Loucy (cell line): ENCODE measurements around the gene IGFBP5.
A peak's percentile ranks its signal among the peaks of the same experiment; 100 is the strongest.

Experiments
- H2AFZ ChIP-seq: fragments of 200-600 bp; sonication (generic); 2 replicates; pipeline ENCODE4 v1.6.0; 2016; ENCODE audit warnings: antibody characterized with exemption, mild to moderate bottlenecking, low read length, moderate library complexity
- H3F3A ChIP-seq: fragments of 200-600 bp; 2 replicates; pipeline ENCODE4 v1.6.0; 2016; ENCODE audit warnings: antibody characterized with exemption, low read depth, mild to moderate bottlenecking
- H3K27me3 ChIP-seq: fragments of 200-600 bp; sonication (generic); 2 replicates; pipeline ENCODE4 v1.6.1; 2014; ENCODE audit warnings: low read length, mild to moderate bottlenecking; ENCODE audit not compliant: insufficient read depth, poor library complexity, severe bottlenecking
- H3K36me3 ChIP-seq: fragments of 200-600 bp; sonication (generic); 2 replicates; pipeline ENCODE4 v1.6.1; 2016; ENCODE audit warnings: low read length; ENCODE audit not compliant: insufficient read depth
- H3K4me1 ChIP-seq: fragments of 200-600 bp; sonication (generic); 2 replicates; pipeline ENCODE4 v1.5.1; 2014; ENCODE audit warnings: low read length, mild to moderate bottlenecking; ENCODE audit not compliant: insufficient read depth, poor library complexity, severe bottlenecking
- H3K4me2 ChIP-seq: fragments of 200-600 bp; sonication (generic); 2 replicates; pipeline ENCODE4 v1.6.0; 2014; ENCODE audit warnings: antibody characterized with exemption, low read length, low read depth, mild to moderate bottlenecking; ENCODE audit not compliant: poor library complexity, severe bottlenecking
- H3K4me3 ChIP-seq: fragments of 200-600 bp; sonication (generic); 2 replicates; pipeline ENCODE4 v1.5.1; 2014; ENCODE audit warnings: low read length, mild to moderate bottlenecking, mixed read lengths; ENCODE audit not compliant: poor library complexity, severe bottlenecking
- H3K79me2 ChIP-seq: fragments of 200-600 bp; sonication (generic); 2 replicates; pipeline ENCODE4 v1.6.1; 2014; ENCODE audit warnings: low read length; ENCODE audit not compliant: insufficient read depth
- H3K9ac ChIP-seq: fragments of 200-600 bp; sonication (generic); 2 replicates; pipeline ENCODE4 v1.6.0; 2014; ENCODE audit warnings: mild to moderate bottlenecking, low read depth, low read length, moderate library complexity; ENCODE audit not compliant: poor library complexity, severe bottlenecking
- H3K9me2 ChIP-seq: fragments of 200-600 bp; sonication (generic); replicated peaks from 2 replicates; pipeline ENCODE4 v1.6.1; 2016; ENCODE audit warnings: low read depth, low read length, mixed read lengths
- H3K9me3 ChIP-seq: fragments of 200-600 bp; sonication (generic); 2 replicates; pipeline ENCODE4 v1.6.1; 2014; ENCODE audit warnings: mild to moderate bottlenecking, antibody characterized with exemption, low read length, low read depth; ENCODE audit not compliant: insufficient read depth
- H4K20me1 ChIP-seq: fragments of 200-600 bp; sonication (generic); 2 replicates; pipeline ENCODE4 v1.6.0; 2014; ENCODE audit warnings: antibody characterized with exemption, low read length, mild to moderate bottlenecking; ENCODE audit not compliant: insufficient read depth, poor library complexity, severe bottlenecking
- EZH2phosphoT487 ChIP-seq: fragments of 200-600 bp; IDR thresholded peaks from 2 replicates; pipeline ENCODE4 v1.6.1; 2018; ENCODE audit warnings: antibody characterized with exemption, mild to moderate bottlenecking, moderate library complexity, borderline replicate concordance
- TF ChIP-seq, protein P1 (sequence below): fragments of 200-600 bp; sonication (generic); conservative IDR thresholded peaks from 2 replicates; pipeline ENCODE4 v1.5.1; 2014; ENCODE audit warnings: mild to moderate bottlenecking, antibody characterized with exemption, low read length

Gene IGFBP5

DNA sequence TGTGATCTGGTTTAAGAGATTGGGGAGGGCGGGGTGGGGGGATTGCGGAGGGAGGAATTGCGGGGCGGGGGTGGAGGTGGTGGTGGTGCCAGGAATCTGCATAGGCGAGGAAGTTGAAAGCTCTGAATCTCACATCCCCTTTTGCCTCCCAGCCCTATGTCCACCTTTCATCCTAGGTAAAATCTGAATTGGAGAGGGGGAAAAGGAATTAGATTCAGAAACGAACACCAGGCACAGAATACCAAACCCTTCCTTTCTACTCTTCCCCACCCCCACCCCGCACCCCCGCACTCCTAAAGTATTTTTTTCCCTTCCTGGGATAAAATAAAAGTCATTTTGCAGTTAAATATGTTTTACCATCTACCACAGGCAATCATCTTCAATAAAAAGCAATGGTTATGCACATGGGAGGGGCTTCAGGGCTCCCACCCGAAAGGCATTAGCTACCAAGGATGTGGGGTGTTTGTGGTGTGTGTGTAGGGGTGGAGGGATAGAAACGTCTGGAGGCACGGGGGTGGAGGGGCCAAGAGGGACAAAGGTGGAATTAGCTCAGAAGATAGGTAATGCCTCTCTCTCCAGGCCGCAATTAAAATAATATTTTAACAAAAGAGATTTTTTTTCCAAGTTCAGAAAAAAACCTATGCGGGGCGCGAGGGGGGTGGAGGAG lies 1.8 kb downstream of the IGFBP5 start:
- Histone ChIP-seq H3K27me3 (peaks cover 9% of the 10 kb centered on the region), H3F3A (peaks cover 3% of the 10 kb centered on the region; the same call in 1 of the 2 replicates), H3K9ac (peak overlapping the region; percentile 53), H3K36me3 (no peaks in the 10 kb centered on the region), H3K4me2 (peak overlapping the region; percentile 89), H3K4me3 (peak overlapping the region; percentile 87), H3K79me2 (no peaks in the 10 kb centered on the region), H2AFZ (peak overlapping the region; percentile 97; the same call in 1 of the 2 replicates), H3K9me2 (no peaks in the 10 kb centered on the region), H3K9me3 (no peaks in the 10 kb centered on the region), H4K20me1 (no peaks in the 10 kb centered on the region), H3K4me1 (peaks cover 39% of the 10 kb centered on the region)
- TF ChIP-seq EZH2phosphoT487, result no peak
- TF ChIP-seq, protein P1, sequence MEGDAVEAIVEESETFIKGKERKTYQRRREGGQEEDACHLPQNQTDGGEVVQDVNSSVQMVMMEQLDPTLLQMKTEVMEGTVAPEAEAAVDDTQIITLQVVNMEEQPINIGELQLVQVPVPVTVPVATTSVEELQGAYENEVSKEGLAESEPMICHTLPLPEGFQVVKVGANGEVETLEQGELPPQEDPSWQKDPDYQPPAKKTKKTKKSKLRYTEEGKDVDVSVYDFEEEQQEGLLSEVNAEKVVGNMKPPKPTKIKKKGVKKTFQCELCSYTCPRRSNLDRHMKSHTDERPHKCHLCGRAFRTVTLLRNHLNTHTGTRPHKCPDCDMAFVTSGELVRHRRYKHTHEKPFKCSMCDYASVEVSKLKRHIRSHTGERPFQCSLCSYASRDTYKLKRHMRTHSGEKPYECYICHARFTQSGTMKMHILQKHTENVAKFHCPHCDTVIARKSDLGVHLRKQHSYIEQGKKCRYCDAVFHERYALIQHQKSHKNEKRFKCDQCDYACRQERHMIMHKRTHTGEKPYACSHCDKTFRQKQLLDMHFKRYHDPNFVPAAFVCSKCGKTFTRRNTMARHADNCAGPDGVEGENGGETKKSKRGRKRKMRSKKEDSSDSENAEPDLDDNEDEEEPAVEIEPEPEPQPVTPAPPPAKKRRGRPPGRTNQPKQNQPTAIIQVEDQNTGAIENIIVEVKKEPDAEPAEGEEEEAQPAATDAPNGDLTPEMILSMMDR, result no peak

DNA sequence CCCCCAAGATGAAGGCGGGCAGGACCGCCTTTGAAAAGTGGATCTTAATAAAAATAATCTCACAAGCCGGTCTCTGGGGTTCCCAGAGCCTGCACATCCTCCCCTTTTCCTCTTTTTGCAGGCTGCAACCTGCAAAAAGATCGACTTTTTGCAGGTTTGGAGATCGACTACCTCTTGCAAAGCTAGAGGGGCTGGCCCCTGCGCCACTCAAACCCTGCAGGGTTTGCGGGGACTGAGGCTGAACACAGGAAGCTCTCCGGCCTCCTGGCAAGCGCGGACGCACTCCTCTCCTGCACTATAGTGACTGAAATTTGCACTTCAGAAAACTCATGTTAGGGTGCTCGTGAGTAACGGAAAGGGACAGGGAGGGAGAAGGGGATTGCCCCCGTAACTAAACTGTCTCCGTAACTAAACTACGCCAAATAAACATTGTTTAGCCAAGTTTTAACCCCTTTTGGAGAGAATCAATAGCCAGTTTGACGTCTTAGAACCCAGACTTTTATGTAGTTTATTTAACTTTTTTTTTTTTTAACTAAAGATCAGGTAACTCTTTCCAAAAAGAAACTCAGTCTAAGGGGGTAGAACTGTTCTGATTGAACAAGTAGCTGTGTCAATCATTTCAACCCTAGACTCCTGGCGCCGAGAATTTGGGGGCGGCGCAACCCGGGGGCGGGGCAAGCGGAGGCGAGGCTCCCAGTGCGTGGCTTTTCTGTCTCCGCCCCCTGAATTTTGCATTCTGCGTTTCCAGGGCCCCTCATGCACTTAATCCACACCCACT lies 2.5 kb downstream of the IGFBP5 start:
- H3K27me3 ChIP-seq, result peaks cover 9% of the 10 kb centered on the region
- peaks cover 39% of the 10 kb centered on the region for H3K4me1 ChIP-seq
- TF ChIP-seq, protein P1, result no peak
- TF ChIP-seq EZH2phosphoT487, result no peak
- peaks cover 3% of the 10 kb centered on the region; the same call in 1 of the 2 replicates for H3F3A ChIP-seq
- no peaks in the 10 kb centered on the region for H3K36me3 ChIP-seq
- peak overlapping the region; percentile 89 for H3K4me2 ChIP-seq
- no peaks in the 10 kb centered on the region for H3K9me3 ChIP-seq
- H4K20me1 ChIP-seq, result no peaks in the 10 kb centered on the region
- no peaks in the 10 kb centered on the region for H3K9me2 ChIP-seq
- H3K4me3 ChIP-seq, result peak overlapping the region; percentile 87
- H3K9ac ChIP-seq, result peak overlapping the region; percentile 53
- H2AFZ ChIP-seq, result peak overlapping the region; percentile 97
- no peaks in the 10 kb centered on the region for H3K79me2 ChIP-seq

DNA sequence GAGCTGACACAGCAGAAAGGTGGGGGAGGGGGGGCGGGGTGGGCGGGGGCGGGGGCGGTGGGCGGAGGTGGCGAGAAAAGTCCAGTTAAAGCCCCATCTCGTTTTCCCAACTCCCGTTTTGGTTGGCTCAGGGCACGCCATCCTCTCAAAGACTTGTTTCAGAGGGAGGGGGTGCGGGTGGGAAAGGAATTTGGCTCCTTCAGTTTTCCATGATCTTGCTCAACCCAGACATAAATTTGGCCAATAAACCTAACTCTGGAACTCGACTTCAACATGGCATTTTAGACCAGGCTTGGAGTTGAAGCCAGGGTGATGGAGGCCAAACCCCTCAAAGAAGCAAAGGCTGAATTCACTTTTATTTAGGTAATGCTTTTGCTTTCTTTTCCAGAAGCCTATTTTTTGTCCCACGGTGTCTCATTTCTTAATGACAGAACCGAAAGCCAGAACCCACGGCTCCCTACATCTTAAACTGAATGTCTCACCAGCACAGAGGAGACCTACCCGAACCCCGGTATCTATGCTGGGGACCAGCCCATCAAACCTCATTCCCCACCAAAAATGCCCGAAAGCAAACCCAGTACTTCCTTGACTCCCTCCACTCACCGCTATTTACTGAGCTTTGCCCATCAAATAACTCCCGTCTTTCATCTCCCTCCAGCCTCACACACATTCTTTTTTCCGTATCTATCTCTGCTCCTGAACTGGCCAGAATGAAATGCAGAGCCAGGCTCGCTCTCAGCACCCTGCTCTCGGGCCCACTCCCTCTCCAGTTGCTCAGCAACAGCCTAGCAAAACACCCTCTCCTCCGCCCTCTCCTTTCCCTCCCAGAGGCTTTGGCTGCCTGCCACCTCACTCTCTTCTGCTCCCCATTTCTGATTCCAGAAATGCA lies 4.3 kb downstream of the IGFBP5 start:
- Histone ChIP-seq H3K27me3 (peaks cover 9% of the 10 kb centered on the region), H3K9me2 (no peaks in the 10 kb centered on the region), H3K79me2 (no peaks in the 10 kb centered on the region), H3K4me1 (peaks cover 39% of the 10 kb centered on the region), H3K4me2 (no peak overlapping the region), H3K9me3 (no peaks in the 10 kb centered on the region), H3K36me3 (no peaks in the 10 kb centered on the region), H3F3A (no peaks in the 10 kb centered on the region), H2AFZ (no peak overlapping the region), H3K4me3 (no peak overlapping the region), H4K20me1 (no peaks in the 10 kb centered on the region), H3K9ac (no peak overlapping the region)
- TF ChIP-seq, protein P1, result no peak
- no peak for TF ChIP-seq EZH2phosphoT487
